OCI-LY7 (cell line): ENCODE measurements around the gene KRT79. TPM values are rescaled to one million over a fixed set of nuclear protein-coding genes. Genes with fewer than 3 reads are reported as not detected.

Experiments used
- BruUV-seq: library from RNA; stranded (reverse); fragments of 400-500 nt; replicated peaks from 2 replicates; lab custom pipeline; 2021; lab: Mats Ljungman, UMichigan
- CTCF ChIA-PET: fragments of 300-600 bp; sonication (Branson Sonifier 250); formaldehyde crosslinking; loops from one replicate; lab custom pipeline; 2022; ENCODE audit warnings: antibody characterized with exemption; ENCODE audit not compliant: unreplicated experiment; lab: Charles Lee
- POLR2A ChIA-PET: fragments of 300-600 bp; sonication (Branson Sonifier 250); formaldehyde crosslinking; loops from one replicate; lab custom pipeline; 2022; ENCODE audit warnings: antibody characterized with exemption; lab: Charles Lee
- DNase-seq: peaks from one replicate; pipeline ENCODE4 v3.0.0-alpha.2; 2015; ENCODE audit warnings: low spot score
- H2AFZ ChIP-seq: fragments of 200-600 bp; sonication (generic), shearing (Covaris generic); 2 replicates; pipeline ENCODE4 v1.6.1; 2014; ENCODE audit warnings: mild to moderate bottlenecking, antibody characterized with exemption, low read length, moderate library complexity
- H3K27ac ChIP-seq: fragments of 200-600 bp; sonication (generic); 2 replicates; pipeline ENCODE4 v1.5.1; 2014; ENCODE audit warnings: mixed run types, low read depth, mild to moderate bottlenecking, moderate library complexity, low read length, inconsistent platforms; ENCODE audit not compliant: poor library complexity, severe bottlenecking
- H3K36me3 ChIP-seq: fragments of 200-600 bp; sonication (generic); 2 replicates; pipeline ENCODE4 v1.6.1; 2014; ENCODE audit warnings: mild to moderate bottlenecking, antibody characterized with exemption, low read length, moderate library complexity, mixed read lengths; ENCODE audit not compliant: insufficient read depth
- H3K4me1 ChIP-seq: fragments of 200-600 bp; sonication (generic); 2 replicates; pipeline ENCODE4 v1.5.1; 2014; ENCODE audit warnings: mild to moderate bottlenecking, low read length; ENCODE audit not compliant: insufficient read depth, poor library complexity, severe bottlenecking
- H3K4me2 ChIP-seq: fragments of 200-600 bp; sonication (generic); 2 replicates; pipeline ENCODE4 v1.6.1; 2014; ENCODE audit warnings: mild to moderate bottlenecking, low read length
- H3K4me3 ChIP-seq: fragments of 200-600 bp; sonication (generic); 2 replicates; pipeline ENCODE4 v1.5.1; 2014; ENCODE audit warnings: mild to moderate bottlenecking, low read depth, low read length; ENCODE audit not compliant: poor library complexity, severe bottlenecking
- H3K79me2 ChIP-seq: fragments of 200-600 bp; sonication (generic); 2 replicates; pipeline ENCODE4 v1.6.1; 2016; ENCODE audit warnings: low read depth, mild to moderate bottlenecking, low read length, moderate library complexity, mixed read lengths; ENCODE audit not compliant: insufficient read depth
- H3K9me2 ChIP-seq: fragments of 200-600 bp; sonication (generic); 2 replicates; pipeline ENCODE4 v1.6.1; 2016; ENCODE audit warnings: mild to moderate bottlenecking, low read length, mixed read lengths; ENCODE audit not compliant: insufficient read depth
- H3K9me3 ChIP-seq: fragments of 200-600 bp; sonication (generic); 2 replicates; pipeline ENCODE4 v1.6.1; 2014; ENCODE audit warnings: mild to moderate bottlenecking, mixed run types, low read length, mixed read lengths
- H4K20me1 ChIP-seq: fragments of 200-600 bp; sonication (generic); 2 replicates; pipeline ENCODE4 v1.6.1; 2014; ENCODE audit warnings: mild to moderate bottlenecking, antibody characterized with exemption, low read length, moderate library complexity, mixed read lengths; ENCODE audit not compliant: insufficient read depth
- EZH2phosphoT487 ChIP-seq: fragments of 200-600 bp; sonication (generic); IDR thresholded peaks from 2 replicates; pipeline ENCODE4 v1.6.1; 2018; ENCODE audit warnings: low read depth, borderline replicate concordance, mild to moderate bottlenecking, mixed run types, antibody characterized with exemption, low read length, moderate library complexity, mixed read lengths
- intact Hi-C: fragments of 100-400 bp; cut with micrococcal nuclease; formaldehyde crosslinking; loops from one replicate; pipeline ENCODE4 v1.10.0; 2022; ENCODE audit not compliant: unreplicated experiment
- total RNA-seq, 2 experiments: library from RNA; depleted of rRNA in 1 of 2; stranded (reverse); fragments of >200 nt in 1 of 2; shearing (Covaris generic) in 1 of 2; gene quantifications; 2 replicates each; pipeline ENCODE4 v1.2.3, GENCODE V29; 2014 to 2022
- TF ChIP-seq, protein P1 (sequence below): fragments of 200-600 bp; sonication (generic); conservative IDR thresholded peaks from 2 replicates; pipeline ENCODE4 v1.5.1; 2014; ENCODE audit warnings: mild to moderate bottlenecking, antibody characterized with exemption, low read length, moderate library complexity, mixed read lengths

KRT79 gene
- total RNA-seq, 2 experiments from 2014 or later, result not detected

DNA sequence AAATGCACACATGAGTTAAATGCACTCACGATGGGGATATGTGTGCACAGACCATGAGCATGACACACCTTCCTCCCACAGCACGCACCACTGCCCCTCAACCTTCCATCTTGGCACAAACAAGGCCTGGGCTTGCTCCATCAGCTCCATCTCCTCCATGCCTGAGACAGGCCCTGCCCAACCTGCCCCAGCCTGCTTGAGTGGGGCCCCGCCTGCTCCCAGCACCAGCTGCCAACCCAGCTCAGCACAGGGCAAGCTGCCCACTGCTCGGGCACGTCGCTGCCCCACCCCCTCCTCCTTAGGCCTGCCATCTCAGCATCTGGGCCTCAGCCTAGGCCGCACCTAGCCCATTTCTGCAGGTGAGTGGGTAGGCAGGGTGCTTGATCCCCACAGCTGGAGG lies 42.3 kb upstream of the KRT79 start:
- CTCF ChIA-PET, result interaction anchor here (0.6 kb wide), 1 partner anchor 15 kb away, joined by 3 read pairs; no protein-coding TSS in a partner anchor
- peaks cover 3% of the 10 kb centered on the region for H3K4me1 ChIP-seq
- no peak overlapping the region for H3K4me2 ChIP-seq

DNA sequence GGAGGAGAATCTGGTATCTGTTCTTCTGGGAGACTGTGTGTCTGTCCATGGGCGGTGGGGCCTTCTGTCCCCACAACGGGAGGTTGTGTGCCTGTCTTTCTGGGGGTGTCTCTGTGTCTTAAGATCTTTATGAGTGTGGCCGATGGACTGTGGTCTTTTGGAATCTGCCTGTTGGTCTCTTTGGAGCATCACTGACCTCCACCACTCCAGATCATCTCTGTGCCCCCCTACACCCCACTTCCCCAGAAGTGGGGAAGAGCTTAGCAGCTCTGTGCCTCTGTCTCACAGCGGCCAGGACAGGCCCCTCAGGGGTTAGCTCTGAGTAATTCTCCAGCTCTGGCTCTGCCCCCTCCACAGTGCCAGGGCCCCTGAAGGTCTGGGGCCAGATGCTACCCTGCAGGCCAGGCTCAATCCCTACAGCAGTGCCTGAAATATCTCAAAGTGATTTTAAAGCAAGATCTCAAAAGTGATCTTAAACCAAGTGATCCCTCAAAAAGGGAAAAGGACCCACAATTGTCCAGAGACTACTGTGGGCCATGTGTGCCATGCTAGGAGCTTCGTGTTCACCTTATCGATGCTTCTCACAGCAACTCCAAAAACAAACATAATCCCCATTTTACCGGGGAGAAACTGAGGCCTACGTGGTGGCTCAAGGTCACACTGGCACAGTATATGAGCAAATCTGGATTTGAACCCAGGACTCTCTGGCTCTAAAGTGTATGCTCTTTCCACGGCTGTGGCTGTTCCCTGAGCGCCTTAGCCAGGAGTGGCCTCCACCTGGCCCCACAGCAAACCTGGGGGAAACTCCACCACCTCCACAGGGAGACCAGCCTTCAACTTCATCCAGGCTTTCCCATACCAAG lies 40.7 kb upstream of the KRT79 start:
- peak overlapping the region; percentile 46; the same call in 1 of the 2 replicates for H3K4me2 ChIP-seq
- ChIA-PET POLR2A (no interaction called here), CTCF (interaction anchor here (0.6 kb wide), 1 partner anchor 13 kb away, joined by 3 read pairs; no protein-coding TSS in a partner anchor)
- H3K27ac ChIP-seq, result no peak overlapping the region
- TF ChIP-seq, protein P1, sequence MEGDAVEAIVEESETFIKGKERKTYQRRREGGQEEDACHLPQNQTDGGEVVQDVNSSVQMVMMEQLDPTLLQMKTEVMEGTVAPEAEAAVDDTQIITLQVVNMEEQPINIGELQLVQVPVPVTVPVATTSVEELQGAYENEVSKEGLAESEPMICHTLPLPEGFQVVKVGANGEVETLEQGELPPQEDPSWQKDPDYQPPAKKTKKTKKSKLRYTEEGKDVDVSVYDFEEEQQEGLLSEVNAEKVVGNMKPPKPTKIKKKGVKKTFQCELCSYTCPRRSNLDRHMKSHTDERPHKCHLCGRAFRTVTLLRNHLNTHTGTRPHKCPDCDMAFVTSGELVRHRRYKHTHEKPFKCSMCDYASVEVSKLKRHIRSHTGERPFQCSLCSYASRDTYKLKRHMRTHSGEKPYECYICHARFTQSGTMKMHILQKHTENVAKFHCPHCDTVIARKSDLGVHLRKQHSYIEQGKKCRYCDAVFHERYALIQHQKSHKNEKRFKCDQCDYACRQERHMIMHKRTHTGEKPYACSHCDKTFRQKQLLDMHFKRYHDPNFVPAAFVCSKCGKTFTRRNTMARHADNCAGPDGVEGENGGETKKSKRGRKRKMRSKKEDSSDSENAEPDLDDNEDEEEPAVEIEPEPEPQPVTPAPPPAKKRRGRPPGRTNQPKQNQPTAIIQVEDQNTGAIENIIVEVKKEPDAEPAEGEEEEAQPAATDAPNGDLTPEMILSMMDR, result no peak
- no peak for TF ChIP-seq EZH2phosphoT487
- peaks cover 13% of the 10 kb centered on the region for H3K4me1 ChIP-seq
- H3K79me2 ChIP-seq, result no peaks in the 10 kb centered on the region
- H4K20me1 ChIP-seq, result no peaks in the 10 kb centered on the region
- no peaks in the 10 kb centered on the region for H3K9me2 ChIP-seq
- BruUV-seq, result no TSS peak
- no peak overlapping the region for H2AFZ ChIP-seq
- intact Hi-C loops, result no loop called here
- peak overlapping the region; percentile 23 for H3K4me3 ChIP-seq
- H3K9me3 ChIP-seq, result no peaks in the 10 kb centered on the region
- no peak for DNase-seq
- H3K36me3 ChIP-seq, result no peaks in the 10 kb centered on the region

More for the DNA sequence above, 42.3 kb upstream of the KRT79 start:
- Histone ChIP-seq H2AFZ (no peak overlapping the region), H3K27ac (no peak overlapping the region), H4K20me1 (no peaks in the 10 kb centered on the region), H3K9me3 (no peaks in the 10 kb centered on the region), H3K9me2 (no peaks in the 10 kb centered on the region), H3K4me3 (no peak overlapping the region), H3K36me3 (no peaks in the 10 kb centered on the region), H3K79me2 (no peaks in the 10 kb centered on the region)
- no TSS peak for BruUV-seq
- intact Hi-C loops, result no loop called here
- TF ChIP-seq, protein P1, result no peak
- TF ChIP-seq EZH2phosphoT487, result no peak
- DNase-seq, result no peak
- POLR2A ChIA-PET, result interaction anchor here (0.8 kb wide), 1 partner anchor 9 kb away, joined by 3 read pairs; no protein-coding TSS in a partner anchor
